Type B pancreatic cell (in vitro differentiated cells): ENCODE results near the gene JAKMIP1. TPM values are rescaled to one million over a fixed set of nuclear protein-coding genes. Genes with fewer than 3 reads are reported as not detected.
A peak's percentile ranks its signal among the peaks of the same experiment; 100 is the strongest.

ENCODE experiments used
- DNase-seq: peaks from one replicate; pipeline ENCODE4 v3.0.0; 2021; ENCODE audit warnings: mixed read lengths; ENCODE audit not compliant: unreplicated experiment; ENCODE audit errors: extremely low spot score
- H3K27ac Mint-ChIP-seq: 2 replicates; pipeline ENCODE4 v1.8.0; 2021; ENCODE audit warnings: mild to moderate bottlenecking, mixed read lengths
- H3K27me3 Mint-ChIP-seq: 2 replicates; pipeline ENCODE4 v1.8.0; 2021; ENCODE audit warnings: mixed read lengths
- H3K36me3 Mint-ChIP-seq: 2 replicates; pipeline ENCODE4 v1.8.0; 2021; ENCODE audit warnings: mixed read lengths
- H3K4me1 Mint-ChIP-seq: one replicate; pipeline ENCODE4 v1.8.0; 2021; ENCODE audit warnings: mixed read lengths; ENCODE audit not compliant: unreplicated experiment
- H3K4me3 Mint-ChIP-seq: 2 replicates; pipeline ENCODE4 v1.8.0; 2021; ENCODE audit warnings: mild to moderate bottlenecking, mixed read lengths
- H3K9me3 Mint-ChIP-seq: 2 replicates; pipeline ENCODE4 v1.8.0; 2021; ENCODE audit warnings: mixed read lengths
- CTCF ChIP-seq: fragments of 200-600 bp; sonication (generic); conservative IDR thresholded peaks from 2 replicates; pipeline ENCODE4 v1.5.0; 2021; ENCODE audit warnings: antibody characterized with exemption, mild to moderate bottlenecking
- total RNA-seq: library from RNA; stranded (reverse); gene quantifications from 2 replicates; pipeline ENCODE4 v1.2.1, GENCODE V29; 2021; ENCODE audit warnings: low replicate concordance

Gene JAKMIP1
- total RNA-seq, 1 donor from 2014 or later = 0.89 TPM

- H3K4me3 Mint-ChIP-seq = no peak overlapping the region
- TF ChIP-seq CTCF = no peak
- no peak for DNase-seq
- H3K27me3 Mint-ChIP-seq = peaks cover 39% of the 10 kb centered on the region
- H3K4me1 Mint-ChIP-seq = no peaks in the 10 kb centered on the region
- H3K27ac Mint-ChIP-seq = no peak overlapping the region
- no peaks in the 10 kb centered on the region for H3K36me3 Mint-ChIP-seq
- no peaks in the 10 kb centered on the region for H3K9me3 Mint-ChIP-seq
These were observed 107.4 kb downstream of the JAKMIP1 start for GRCh38 chr4:6092971-6093370.

DNA sequence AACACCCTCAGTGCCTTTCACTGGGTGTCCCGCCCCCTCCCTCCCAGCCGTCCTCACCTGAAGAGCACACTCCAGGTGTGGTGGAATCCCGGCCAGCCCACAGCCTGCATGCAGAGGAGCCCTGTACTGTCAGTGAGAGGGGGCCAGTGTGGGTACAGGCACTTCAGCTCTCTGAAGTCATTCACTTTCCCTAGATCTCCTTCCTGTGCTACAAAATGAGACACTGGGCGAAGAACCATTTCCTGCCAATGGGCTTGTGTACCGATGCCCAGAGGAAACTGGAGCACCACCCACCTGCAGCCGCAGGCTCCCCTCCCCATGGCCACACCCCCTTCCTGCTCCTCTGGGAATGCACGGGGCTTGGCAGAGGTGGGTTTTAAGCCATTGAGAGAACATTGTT, 108.2 kb downstream of the JAKMIP1 start:
- H3K27ac Mint-ChIP-seq = no peak overlapping the region
- peaks cover 47% of the 10 kb centered on the region for H3K27me3 Mint-ChIP-seq
- DNase-seq = no peak
- no peak overlapping the region for H3K4me3 Mint-ChIP-seq
- H3K4me1 Mint-ChIP-seq = no peaks in the 10 kb centered on the region
- no peaks in the 10 kb centered on the region for H3K9me3 Mint-ChIP-seq
- no peaks in the 10 kb centered on the region for H3K36me3 Mint-ChIP-seq
- no peak for TF ChIP-seq CTCF

GRCh38 chr4:6090931-6091330, 109.4 kb downstream of the JAKMIP1 start:
- H3K9me3 Mint-ChIP-seq = no peaks in the 10 kb centered on the region
- H3K36me3 Mint-ChIP-seq = no peaks in the 10 kb centered on the region
- no peaks in the 10 kb centered on the region for H3K4me1 Mint-ChIP-seq
- no peak overlapping the region for H3K4me3 Mint-ChIP-seq
- no peak overlapping the region for H3K27ac Mint-ChIP-seq
- peaks cover 50% of the 10 kb centered on the region for H3K27me3 Mint-ChIP-seq
- no peak for DNase-seq
- TF ChIP-seq CTCF = no peak

DNA sequence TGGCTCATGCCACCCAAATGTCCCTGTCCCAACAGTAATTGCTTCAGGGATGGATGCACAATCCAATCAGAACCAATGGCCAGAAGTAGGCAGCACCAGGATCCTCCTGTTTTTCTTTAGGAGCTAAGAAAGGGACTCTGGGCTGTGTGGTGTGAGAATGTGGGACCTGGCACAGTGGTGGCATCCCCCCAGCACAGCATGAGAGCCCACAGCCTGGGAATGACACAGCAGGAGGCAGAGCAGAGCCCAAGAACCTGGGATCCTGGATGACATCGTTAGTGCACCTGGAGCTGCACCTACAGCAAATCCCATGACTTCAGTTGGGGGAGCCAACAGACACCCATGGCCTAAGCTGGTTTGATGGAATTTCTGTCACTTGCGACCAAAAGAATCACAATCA, 111.4 kb downstream of the JAKMIP1 start:
- no peak for TF ChIP-seq CTCF
- Mint-ChIP-seq H3K4me1 (no peaks in the 10 kb centered on the region), H3K27me3 (peaks cover 45% of the 10 kb centered on the region), H3K9me3 (no peaks in the 10 kb centered on the region), H3K36me3 (no peaks in the 10 kb centered on the region), H3K27ac (no peak overlapping the region), H3K4me3 (no peak overlapping the region)
- no peak for DNase-seq

- H3K27me3 Mint-ChIP-seq = peaks cover 41% of the 10 kb centered on the region
- no peak overlapping the region for H3K4me3 Mint-ChIP-seq
- no peaks in the 10 kb centered on the region for H3K4me1 Mint-ChIP-seq
- H3K9me3 Mint-ChIP-seq = no peaks in the 10 kb centered on the region
- no peak overlapping the region for H3K27ac Mint-ChIP-seq
- peak; percentile 75 for TF ChIP-seq CTCF
- DNase-seq = no peak
- H3K36me3 Mint-ChIP-seq = no peaks in the 10 kb centered on the region
These were observed 112.5 kb downstream of the JAKMIP1 start for GRCh38 chr4:6087669-6088341.
